ENCODE results near the gene DLK2. TPM values are rescaled to one million over a fixed set of nuclear protein-coding genes. Genes with fewer than 3 reads are reported as not detected.
"Not testable (repeated sequence)": the region's sequence is repeated elsewhere in the genome, so short reads cannot be mapped to it uniquely, and the experiment has no call there.

The DLK2 gene
- total RNA-seq, 1 donor from 2014 or later = not detected

- Mint-ChIP-seq H3K36me3 (no peaks in the 10 kb centered on the region), H3K4me1 (peaks cover 4% of the 10 kb centered on the region), H3K4me3 (peak overlapping the region; percentile 30), H3K27ac (peak overlapping the region; percentile 9), H3K9me3 (no peaks in the 10 kb centered on the region), H3K27me3 (ENCODE audit: insufficient read depth, low read depth) (peaks cover 9% of the 10 kb centered on the region)
- Histone ChIP-seq H3K9ac (no peak overlapping the region), H3K9me3 (ENCODE audit: low read depth) (no peaks in the 10 kb centered on the region), H3K36me3 (no peaks in the 10 kb centered on the region), H2AFZ (replicated peaks) (no peak overlapping the region), H3K27ac (no peak overlapping the region), H4K20me1 (ENCODE audit: low read depth) (no peaks in the 10 kb centered on the region), H3K4me3 (no peak overlapping the region), H3K79me2 (ENCODE audit: low read depth) (no peaks in the 10 kb centered on the region), H3F3A (ENCODE audit: low read depth) (peaks cover 11% of the 10 kb centered on the region), H3K27me3 (peaks cover 4% of the 10 kb centered on the region), H3K4me1 (peaks cover 13% of the 10 kb centered on the region), H3K4me2 (no peak overlapping the region)
- TF ChIP-seq CTCF (IDR thresholded peaks at IDR 0.05) = no peak
- TF ChIP-seq EZH2phosphoT487 (IDR thresholded peaks at IDR 0.05) = no peak
- TF ChIP-seq EZH2 (IDR thresholded peaks at IDR 0.05) = no peak
- DNase-seq (ENCODE audit: low spot score) = no peak
Measured at GRCh38 chr6:43467752-43468151, 12.4 kb upstream of the DLK2 start.

GRCh38 chr6:43467265-43467664 is 11.9 kb upstream of the DLK2 start:
- H3K9ac ChIP-seq; H3K4me1 Mint-ChIP-seq; H3K4me3 ChIP-seq; H3K79me2 ChIP-seq (ENCODE audit: low read depth); H3K36me3 ChIP-seq; H3K27ac ChIP-seq; H3K4me2 ChIP-seq; H3K9me3 ChIP-seq (ENCODE audit: low read depth); H3K9me3 Mint-ChIP-seq; H3K36me3 Mint-ChIP-seq; H4K20me1 ChIP-seq (ENCODE audit: low read depth); H3K4me3 Mint-ChIP-seq; DNase-seq (ENCODE audit: low spot score); H3K27me3 ChIP-seq; H3K27me3 Mint-ChIP-seq (ENCODE audit: insufficient read depth, low read depth); H2AFZ ChIP-seq (replicated peaks); H3K27ac Mint-ChIP-seq: not testable (repeated sequence)
- Histone ChIP-seq H3F3A (ENCODE audit: low read depth) (peaks cover 11% of the 10 kb centered on the region), H3K4me1 (peaks cover 13% of the 10 kb centered on the region)

- peaks cover 11% of the 10 kb centered on the region for H3F3A ChIP-seq (ENCODE audit: low read depth)
- H3K4me1 ChIP-seq = peaks cover 13% of the 10 kb centered on the region
- no peak overlapping the region for H3K27ac ChIP-seq
- no peaks in the 10 kb centered on the region for H3K9me3 ChIP-seq (ENCODE audit: low read depth)
- no peak overlapping the region for H3K4me3 Mint-ChIP-seq
- no peaks in the 10 kb centered on the region for H3K36me3 Mint-ChIP-seq
- no peaks in the 10 kb centered on the region for H4K20me1 ChIP-seq (ENCODE audit: low read depth)
- H2AFZ ChIP-seq (replicated peaks) = no peak overlapping the region
- H3K4me1 Mint-ChIP-seq = peaks cover 4% of the 10 kb centered on the region
- H3K4me3 ChIP-seq = no peak overlapping the region
- peaks cover 10% of the 10 kb centered on the region for H3K27me3 ChIP-seq
- no peak for DNase-seq (ENCODE audit: low spot score)
- H3K27me3 Mint-ChIP-seq (ENCODE audit: insufficient read depth, low read depth) = peaks cover 13% of the 10 kb centered on the region
- no peaks in the 10 kb centered on the region for H3K9me3 Mint-ChIP-seq
- H3K4me2 ChIP-seq = no peak overlapping the region
- no peaks in the 10 kb centered on the region for H3K36me3 ChIP-seq
- H3K9ac ChIP-seq = no peak overlapping the region
- H3K27ac Mint-ChIP-seq = no peak overlapping the region
- TF ChIP-seq EZH2 (IDR thresholded peaks at IDR 0.05) (no peak), EZH2phosphoT487 (IDR thresholded peaks at IDR 0.05) (no peak), CTCF (IDR thresholded peaks at IDR 0.05) (no peak)
- no peaks in the 10 kb centered on the region for H3K79me2 ChIP-seq (ENCODE audit: low read depth)
Measured at GRCh38 chr6:43465948-43466347, 10.6 kb upstream of the DLK2 start.

GRCh38 chr6:43464337-43464736 is 9.0 kb upstream of the DLK2 start:
- Histone ChIP-seq H3K79me2 (ENCODE audit: low read depth) (no peaks in the 10 kb centered on the region), H3K36me3 (no peaks in the 10 kb centered on the region), H3K4me3 (no peak overlapping the region), H3K27me3 (peaks cover 21% of the 10 kb centered on the region), H4K20me1 (ENCODE audit: low read depth) (no peaks in the 10 kb centered on the region), H3K27ac (no peak overlapping the region), H3K4me2 (no peak overlapping the region), H3F3A (ENCODE audit: low read depth) (peaks cover 9% of the 10 kb centered on the region), H3K9ac (no peak overlapping the region), H3K4me1 (peaks cover 9% of the 10 kb centered on the region), H2AFZ (replicated peaks) (no peak overlapping the region), H3K9me3 (ENCODE audit: low read depth) (no peaks in the 10 kb centered on the region)
- Mint-ChIP-seq H3K9me3 (no peaks in the 10 kb centered on the region), H3K27ac (no peak overlapping the region), H3K4me3 (no peak overlapping the region), H3K36me3 (no peaks in the 10 kb centered on the region), H3K4me1 (peaks cover 2% of the 10 kb centered on the region), H3K27me3 (ENCODE audit: insufficient read depth, low read depth) (peaks cover 14% of the 10 kb centered on the region)
- no peak for TF ChIP-seq CTCF (IDR thresholded peaks at IDR 0.05)
- no peak for TF ChIP-seq EZH2 (IDR thresholded peaks at IDR 0.05)
- TF ChIP-seq EZH2phosphoT487 (IDR thresholded peaks at IDR 0.05) = no peak
- no peak for DNase-seq (ENCODE audit: low spot score)
